NCI-H345 (cell line): Measurements from ENCODE around the gene ADD2.
"Not testable (repeated sequence)": the region's sequence is repeated elsewhere in the genome, so short reads cannot be mapped to it uniquely, and the experiment has no call there.

Experiments used
- DNase-seq: peaks from one replicate; lab custom pipeline; 2025; lab: John Stamatoyannopoulos, UW

Gene ADD2

DNA sequence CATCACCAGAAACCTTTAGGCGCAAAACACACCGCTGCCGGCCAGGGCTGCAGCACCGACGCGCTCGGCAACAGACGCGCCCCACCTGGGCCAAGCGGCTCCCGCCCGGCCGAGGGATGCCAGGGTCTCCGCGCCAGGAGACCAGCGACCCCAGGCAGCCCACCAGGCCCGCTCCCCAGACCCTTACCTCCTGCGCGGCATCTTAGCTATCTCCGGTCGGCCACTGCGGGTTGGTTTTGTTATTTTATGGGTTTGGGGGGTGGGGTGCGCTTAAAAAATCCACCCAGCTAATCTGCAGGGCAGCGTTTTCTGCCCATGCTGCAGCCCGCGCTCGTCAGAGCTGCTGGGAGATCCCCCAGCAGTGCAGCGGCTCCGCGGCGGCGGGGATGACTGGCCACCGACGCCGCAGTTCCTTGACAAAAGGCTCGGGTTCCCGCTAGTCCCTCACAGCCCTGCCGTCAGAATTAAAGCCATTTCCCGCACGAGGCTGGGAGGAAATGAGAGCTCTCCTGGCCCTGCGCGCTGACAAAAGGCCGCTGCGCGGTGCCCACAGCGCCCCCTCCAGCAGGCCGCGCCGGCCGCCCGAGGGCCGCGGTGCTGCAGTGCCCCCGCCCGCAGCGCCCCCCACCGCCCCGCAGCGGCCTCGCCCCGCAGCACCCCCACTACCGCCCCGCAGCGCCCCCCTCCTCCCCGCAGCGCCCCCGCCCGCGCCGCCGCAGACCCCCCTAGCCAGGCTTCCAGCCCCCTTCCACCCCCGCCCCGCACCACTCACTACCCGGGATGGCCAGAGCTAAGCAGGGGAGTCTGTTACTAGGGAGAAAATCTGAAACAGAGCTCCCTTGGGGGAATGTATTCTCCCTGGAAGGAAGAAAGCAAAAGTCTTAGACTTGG lies at the start of gene ADD2:
TSS of gene ADD2 (minus strand) at position 502 of the 891 bp plus-strand sequence. CDS start 61,792 bp downstream, outside the sequence.
- peak; percentile 79 for DNase-seq

- no peak for DNase-seq
Observed at GRCh38 chr2:70817284-70817954, 49.4 kb upstream of the ADD2 start.

GRCh38 chr2:70816726-70817125 lies 48.7 kb upstream of the ADD2 start:
- no peak for DNase-seq

GRCh38 chr2:70808983-70809958 lies 41.3 kb upstream of the ADD2 start:
- no peak for DNase-seq

DNA sequence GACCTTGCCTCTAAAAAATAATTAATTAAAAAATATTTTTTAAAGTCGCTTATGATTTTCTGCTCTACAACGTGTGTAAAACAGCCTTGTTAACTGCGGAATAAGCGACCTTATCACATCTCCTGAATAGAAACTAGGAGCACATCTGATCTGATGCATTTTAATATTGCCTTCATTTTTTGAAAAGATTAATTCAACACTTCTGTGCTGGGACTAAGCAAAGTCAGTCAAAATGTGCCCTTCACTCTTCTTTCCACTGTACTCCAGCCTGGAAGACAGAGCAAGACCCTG lies 39.8 kb upstream of the ADD2 start:
- DNase-seq: no peak

DNA sequence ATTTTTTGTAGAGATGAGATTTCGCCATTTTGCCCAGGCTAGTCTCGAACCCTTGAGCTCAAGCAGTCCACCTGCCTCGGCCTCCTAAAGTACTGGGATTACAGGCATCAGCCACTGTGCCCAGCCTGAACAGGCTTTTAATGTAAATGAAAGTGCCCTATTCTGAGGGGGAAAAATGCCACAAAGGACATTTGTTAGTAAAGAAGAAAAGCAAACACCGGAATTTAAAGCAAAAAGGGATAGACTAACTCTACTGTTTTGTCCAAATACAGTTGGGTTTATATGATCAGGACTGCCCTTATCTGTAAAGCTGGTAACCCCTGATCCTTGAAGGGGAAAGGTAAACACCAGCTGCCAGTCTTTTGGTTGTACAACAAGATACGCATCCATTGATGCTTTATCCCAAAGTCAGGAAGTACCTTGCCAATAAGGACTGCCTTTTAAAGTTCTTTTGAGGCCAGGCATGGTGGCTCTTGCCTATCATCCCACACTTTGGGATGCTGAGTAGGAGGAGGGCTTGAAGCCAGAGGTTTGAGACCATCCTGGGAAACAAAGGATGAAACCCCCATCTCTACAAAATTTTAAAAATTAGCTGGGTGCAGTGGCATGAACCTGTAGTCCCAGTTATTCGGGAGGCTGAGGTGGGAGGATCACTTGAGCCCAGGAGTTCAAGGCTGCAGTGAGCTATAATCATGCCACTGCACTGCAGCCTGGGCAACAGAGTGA lies 39.3 kb upstream of the ADD2 start:
- DNase-seq: peak; percentile 45

- no peak for DNase-seq
Observed at GRCh38 chr2:70806620-70807019, 38.6 kb upstream of the ADD2 start.

- peak; percentile 70 for DNase-seq
Observed at GRCh38 chr2:70806013-70806412, 38.0 kb upstream of the ADD2 start.

GRCh38 chr2:70801607-70802263 lies 33.7 kb upstream of the ADD2 start:
- no peak for DNase-seq

- DNase-seq: no peak
Observed at GRCh38 chr2:70799706-70800105, 31.7 kb upstream of the ADD2 start.

- DNase-seq: not testable (repeated sequence)
Observed at GRCh38 chr2:70797996-70798395, 30.0 kb upstream of the ADD2 start.

GRCh38 chr2:70797506-70797905 lies 29.5 kb upstream of the ADD2 start:
- DNase-seq: no peak

DNA sequence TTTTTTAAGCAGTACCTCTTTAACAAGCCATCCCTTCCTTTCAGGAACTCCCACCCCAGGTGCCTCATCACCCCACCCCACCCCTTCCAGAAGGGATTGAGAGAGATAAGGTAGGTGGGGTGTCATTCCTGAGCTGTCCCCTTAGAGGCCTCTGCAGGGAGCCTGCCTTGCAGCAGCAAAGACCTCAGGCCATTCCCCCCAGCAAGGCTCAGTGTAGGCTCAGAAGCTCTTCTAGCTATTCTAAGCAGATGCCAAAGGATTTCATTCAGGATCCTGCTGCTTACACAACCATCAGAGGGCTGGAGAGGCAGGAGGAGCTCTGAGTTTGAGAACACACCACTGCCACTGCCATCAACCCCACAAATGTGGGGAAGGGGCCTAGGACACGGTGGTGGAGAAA lies 28.3 kb upstream of the ADD2 start:
- DNase-seq: no peak

DNA sequence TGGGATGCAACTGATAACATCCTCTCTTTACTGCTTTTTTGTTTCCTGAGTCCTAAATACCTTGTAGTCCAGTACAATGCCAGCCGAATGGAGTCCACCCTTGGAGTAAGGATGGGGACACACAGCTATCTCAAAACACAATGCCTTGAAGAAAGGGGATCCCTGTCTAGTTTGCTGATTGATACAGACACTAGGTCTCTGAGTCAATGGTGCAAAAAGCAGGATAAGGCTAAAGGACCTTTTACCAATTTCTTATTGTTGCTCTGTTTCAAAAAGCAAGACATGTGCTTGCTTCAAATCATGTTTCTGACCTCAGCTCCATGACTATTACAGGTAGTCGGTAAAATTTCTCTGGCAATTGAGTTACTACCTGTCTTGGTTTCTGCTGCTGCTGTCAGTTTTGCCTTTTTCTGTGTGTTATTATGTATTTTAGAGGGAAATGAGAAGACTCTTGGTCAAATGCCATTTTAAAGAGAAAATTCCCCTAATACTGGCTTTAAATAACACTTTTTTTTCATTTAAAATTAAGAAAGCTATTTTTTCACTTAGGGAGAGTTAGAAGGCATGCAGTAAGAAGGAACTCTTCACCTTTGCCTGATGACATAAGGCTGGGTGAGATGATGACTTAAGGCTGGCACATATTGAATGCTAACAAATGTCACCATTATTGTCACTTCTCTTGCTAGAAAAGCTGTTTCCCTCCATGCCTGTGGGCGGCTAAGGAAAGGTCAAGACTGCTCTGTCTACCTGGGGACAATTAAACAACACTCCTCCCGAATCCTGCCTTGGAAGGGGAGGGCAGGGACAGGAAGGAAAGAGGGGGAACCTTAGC lies 27.4 kb upstream of the ADD2 start:
- no peak for DNase-seq

DNA sequence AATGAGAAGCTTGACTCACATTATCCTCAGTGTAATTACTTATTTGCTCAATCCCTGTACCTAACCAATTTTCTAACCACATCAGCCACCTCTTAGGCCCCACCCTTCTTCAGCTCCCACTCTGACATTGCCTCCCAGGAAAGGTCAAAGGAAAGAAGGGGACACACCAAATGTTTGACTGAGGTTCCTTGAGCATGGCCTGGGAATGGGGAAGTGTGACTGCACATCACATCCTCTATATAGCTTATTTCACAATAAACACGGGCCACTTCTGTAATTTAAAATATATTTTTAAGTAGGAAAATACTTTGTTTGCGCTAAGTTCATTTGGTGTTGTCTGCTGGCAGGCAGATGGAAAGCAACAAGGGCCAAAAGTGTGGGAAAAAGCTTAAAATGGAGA lies 25.4 kb upstream of the ADD2 start:
- DNase-seq: no peak

- DNase-seq: no peak
Observed at GRCh38 chr2:70790136-70790828, 22.3 kb upstream of the ADD2 start, which contains the start of gene FIGLA. Gene FIGLA, minus strand, starts transcription at chr2:70790643. Its CDS starts 5 bp downstream, at chr2:70790638.

GRCh38 chr2:70789304-70790135 lies 21.5 kb upstream of the ADD2 start:
- DNase-seq: peak; percentile 75

GRCh38 chr2:70785137-70785911 lies 17.3 kb upstream of the ADD2 start:
- DNase-seq: peak; percentile 43
